22Rv1 (cell line): ENCODE measurements around the gene SBF2.

Experiments
- ZFX ChIP-seq: fragments of 450-650 bp; IDR thresholded peaks from 2 replicates; pipeline ENCODE4 v1.6.1; 2017; ENCODE audit warnings: antibody characterized with exemption, borderline replicate concordance
- TF ChIP-seq, protein P1 (sequence below): fragments of 450-650 bp; IDR thresholded peaks from 2 replicates; pipeline ENCODE4 v1.5.1; 2017; ENCODE audit warnings: mild to moderate bottlenecking

- TF ChIP-seq, protein P1, sequence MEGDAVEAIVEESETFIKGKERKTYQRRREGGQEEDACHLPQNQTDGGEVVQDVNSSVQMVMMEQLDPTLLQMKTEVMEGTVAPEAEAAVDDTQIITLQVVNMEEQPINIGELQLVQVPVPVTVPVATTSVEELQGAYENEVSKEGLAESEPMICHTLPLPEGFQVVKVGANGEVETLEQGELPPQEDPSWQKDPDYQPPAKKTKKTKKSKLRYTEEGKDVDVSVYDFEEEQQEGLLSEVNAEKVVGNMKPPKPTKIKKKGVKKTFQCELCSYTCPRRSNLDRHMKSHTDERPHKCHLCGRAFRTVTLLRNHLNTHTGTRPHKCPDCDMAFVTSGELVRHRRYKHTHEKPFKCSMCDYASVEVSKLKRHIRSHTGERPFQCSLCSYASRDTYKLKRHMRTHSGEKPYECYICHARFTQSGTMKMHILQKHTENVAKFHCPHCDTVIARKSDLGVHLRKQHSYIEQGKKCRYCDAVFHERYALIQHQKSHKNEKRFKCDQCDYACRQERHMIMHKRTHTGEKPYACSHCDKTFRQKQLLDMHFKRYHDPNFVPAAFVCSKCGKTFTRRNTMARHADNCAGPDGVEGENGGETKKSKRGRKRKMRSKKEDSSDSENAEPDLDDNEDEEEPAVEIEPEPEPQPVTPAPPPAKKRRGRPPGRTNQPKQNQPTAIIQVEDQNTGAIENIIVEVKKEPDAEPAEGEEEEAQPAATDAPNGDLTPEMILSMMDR = no peak
- no peak for TF ChIP-seq ZFX
These were observed 32.3 kb upstream of the SBF2 start for GRCh38 chr11:10326012-10326964.
